AG10803 (cell line): ENCODE measurements around the gene IRF2.
A peak's percentile ranks its signal among the peaks of the same experiment; 100 is the strongest.

Experiments used
- DNase-seq: peaks from one replicate; pipeline ENCODE4 v3.0.0; 2010; ENCODE audit warnings: low read depth
- H3K4me3 ChIP-seq: 2 replicates; pipeline ENCODE4 v1.5.1; 2011; ENCODE audit warnings: mild to moderate bottlenecking, low read length, control low read depth
- CTCF ChIP-seq: conservative IDR thresholded peaks from 2 replicates; pipeline ENCODE4 v1.5.1; 2011; ENCODE audit warnings: mild to moderate bottlenecking, low read length, control low read depth, inconsistent platforms

The IRF2 gene

GRCh38 chr4:184487503-184487902, 13.2 kb upstream of the IRF2 start:
- DNase-seq: no peak
- TF ChIP-seq CTCF: no peak
- H3K4me3 ChIP-seq: no peak overlapping the region

- TF ChIP-seq CTCF: no peak
- no peak for DNase-seq
- no peak overlapping the region for H3K4me3 ChIP-seq
These were observed 10.9 kb upstream of the IRF2 start for GRCh38 chr4:184485279-184485678.

- no peak for DNase-seq
- no peak overlapping the region for H3K4me3 ChIP-seq
- no peak for TF ChIP-seq CTCF
These were observed 7.2 kb upstream of the IRF2 start for GRCh38 chr4:184481544-184481943.

- no peak for DNase-seq
- no peak for TF ChIP-seq CTCF
- H3K4me3 ChIP-seq: no peak overlapping the region
These were observed 5.2 kb upstream of the IRF2 start for GRCh38 chr4:184479516-184479950.

GRCh38 chr4:184477201-184477999, 3.0 kb upstream of the IRF2 start:
- DNase-seq: peak; percentile 9
- TF ChIP-seq CTCF: no peak
- no peak overlapping the region for H3K4me3 ChIP-seq

- no peak for TF ChIP-seq CTCF
- H3K4me3 ChIP-seq: no peak overlapping the region
These were observed 2.3 kb upstream of the IRF2 start for GRCh38 chr4:184476695-184477094.

GRCh38 chr4:184475498-184475897, 1.1 kb upstream of the IRF2 start:
- DNase-seq: no peak
- H3K4me3 ChIP-seq: peak overlapping the region; percentile 96
- TF ChIP-seq CTCF: no peak

More at GRCh38 chr4:184476695-184477094, 2.3 kb upstream of the IRF2 start:
- DNase-seq: no peak
